ENCODE data around the gene MAML2. TPM values are rescaled to one million over a fixed set of nuclear protein-coding genes. Genes with fewer than 3 reads are reported as not detected.

MAML2 gene
- total RNA-seq, 1 experiment from 2014 or later, result 2.1 TPM

DNA sequence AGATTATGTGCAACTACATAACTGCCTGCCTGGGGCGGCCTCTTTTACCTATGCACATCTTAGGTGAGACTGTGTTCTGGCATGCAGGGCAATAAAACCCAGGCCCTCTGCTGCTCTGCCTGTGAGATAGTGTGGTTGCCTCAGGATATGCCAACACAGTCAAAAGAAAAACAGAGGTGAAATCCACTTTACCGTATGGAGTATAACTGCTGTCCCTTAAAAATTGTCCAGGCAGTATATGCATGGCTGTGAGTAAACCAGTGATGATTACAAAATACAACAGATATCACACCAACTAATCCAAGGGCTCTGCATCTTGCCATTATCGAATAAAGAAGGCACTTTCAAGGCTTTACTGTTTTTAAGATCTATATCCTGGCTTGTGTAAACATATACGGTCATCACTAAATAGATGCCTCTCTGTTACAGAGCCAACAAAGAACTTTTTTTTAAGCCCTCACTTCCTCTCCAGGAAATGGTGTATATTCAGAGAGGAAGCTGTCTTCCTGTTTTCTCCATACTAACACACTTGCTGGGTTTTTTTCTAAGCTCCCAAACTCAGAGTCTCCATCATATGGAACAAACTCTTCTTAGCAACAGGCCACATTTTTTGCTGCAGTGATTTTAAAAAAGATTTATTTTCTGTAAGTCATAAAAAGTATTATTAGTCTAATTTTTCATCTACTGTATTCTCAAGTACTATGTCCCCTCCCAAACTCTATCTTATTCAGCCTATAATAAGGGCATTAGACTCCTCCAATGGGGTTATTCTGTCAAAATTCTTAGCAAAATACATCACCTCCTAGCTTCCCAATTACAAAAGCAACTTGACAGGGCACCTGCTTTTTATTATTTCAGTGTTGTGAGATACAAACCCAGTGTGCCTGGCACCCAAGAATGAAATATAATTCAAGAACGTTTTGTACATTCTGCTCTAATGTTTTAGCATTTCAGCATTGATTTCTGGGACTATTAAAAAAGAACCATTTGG lies 135.2 kb downstream of the MAML2 start:
- in situ Hi-C loops (cut with HindIII; ENCODE audit: low pct_unique_long_range_greater_than_20kb, low sequenced_read_pairs), result no loop called here
- no peak for DNase-seq (ENCODE audit: low read depth)

- in situ Hi-C loops (cut with HindIII; ENCODE audit: low pct_unique_long_range_greater_than_20kb, low sequenced_read_pairs), result no loop called here
These were observed 136.0 kb downstream of the MAML2 start for GRCh38 chr11:96206955-96207354.

GRCh38 chr11:96205460-96205809 lies 137.6 kb downstream of the MAML2 start:
- in situ Hi-C loops (cut with HindIII; ENCODE audit: low pct_unique_long_range_greater_than_20kb, low sequenced_read_pairs), result no loop called here
- DNase-seq (ENCODE audit: low read depth), result no peak

More at GRCh38 chr11:96206955-96207354, 136.0 kb downstream of the MAML2 start:
- DNase-seq (ENCODE audit: low read depth), result no peak

- in situ Hi-C loops (cut with HindIII; ENCODE audit: low pct_unique_long_range_greater_than_20kb, low sequenced_read_pairs), result no loop called here
These were observed 138.1 kb downstream of the MAML2 start for GRCh38 chr11:96204721-96205459.

DNA sequence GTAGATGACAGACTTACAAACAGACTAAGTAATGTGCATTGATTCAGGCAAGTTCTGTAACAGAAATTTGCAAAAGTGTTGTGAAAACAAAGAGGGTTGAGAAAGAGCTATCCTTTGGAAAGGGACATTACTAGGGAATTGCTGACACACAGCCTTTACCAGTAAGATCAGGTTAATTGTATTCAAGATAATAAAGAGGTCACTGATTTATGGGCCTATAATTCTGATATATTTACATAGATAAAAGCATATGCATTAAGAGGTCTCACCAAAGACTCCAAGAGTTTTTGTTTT lies 138.7 kb downstream of the MAML2 start:
- DNase-seq (ENCODE audit: low read depth), result no peak
- in situ Hi-C loops (cut with HindIII; ENCODE audit: low pct_unique_long_range_greater_than_20kb, low sequenced_read_pairs), result no loop called here

More at GRCh38 chr11:96204721-96205459, 138.1 kb downstream of the MAML2 start:
- no peak for DNase-seq (ENCODE audit: low read depth)

DNA sequence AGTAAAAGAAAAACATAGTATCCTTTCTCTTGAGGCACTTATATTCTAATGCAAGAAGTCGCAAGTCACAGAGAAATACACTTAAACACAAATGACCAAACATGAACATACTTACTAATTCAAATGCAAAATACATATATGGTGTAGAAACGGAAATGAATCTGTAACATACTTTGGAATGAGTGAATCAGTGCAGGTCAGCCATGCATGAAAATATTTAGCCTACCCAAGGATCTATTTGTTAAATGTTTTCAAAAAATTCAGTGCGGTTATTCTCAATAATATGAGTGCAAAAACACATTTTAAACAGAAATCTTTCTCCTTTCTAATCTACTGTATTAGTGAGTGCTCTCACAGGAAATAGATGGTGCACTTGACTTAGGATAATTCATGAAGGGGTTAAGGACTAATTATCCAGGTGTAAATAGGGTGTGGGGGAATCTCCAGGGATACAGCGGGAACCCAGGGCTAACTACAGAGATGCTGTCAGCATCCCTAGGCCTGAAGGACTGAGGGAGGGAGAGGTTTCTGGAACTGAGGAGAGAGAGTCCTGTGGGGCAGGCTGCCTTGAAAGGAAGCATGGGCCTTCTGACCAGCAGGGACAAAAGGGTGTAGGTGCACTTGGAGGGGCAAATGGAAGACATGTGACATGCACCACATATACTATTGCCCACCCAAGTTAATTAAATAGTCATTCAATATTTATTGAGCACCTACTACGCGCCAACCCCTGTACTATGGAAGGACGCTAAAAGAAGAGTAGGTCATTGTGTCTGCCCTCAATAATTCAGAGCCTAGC lies 139.2 kb downstream of the MAML2 start:
- no peak for DNase-seq (ENCODE audit: low read depth)
- in situ Hi-C loops (cut with HindIII; ENCODE audit: low pct_unique_long_range_greater_than_20kb, low sequenced_read_pairs), result no loop called here

GRCh38 chr11:96200243-96200642 lies 142.8 kb downstream of the MAML2 start:
- peak; percentile 80 for DNase-seq (ENCODE audit: low read depth)
- in situ Hi-C loops (cut with HindIII; ENCODE audit: low pct_unique_long_range_greater_than_20kb, low sequenced_read_pairs), result no loop called here

DNA sequence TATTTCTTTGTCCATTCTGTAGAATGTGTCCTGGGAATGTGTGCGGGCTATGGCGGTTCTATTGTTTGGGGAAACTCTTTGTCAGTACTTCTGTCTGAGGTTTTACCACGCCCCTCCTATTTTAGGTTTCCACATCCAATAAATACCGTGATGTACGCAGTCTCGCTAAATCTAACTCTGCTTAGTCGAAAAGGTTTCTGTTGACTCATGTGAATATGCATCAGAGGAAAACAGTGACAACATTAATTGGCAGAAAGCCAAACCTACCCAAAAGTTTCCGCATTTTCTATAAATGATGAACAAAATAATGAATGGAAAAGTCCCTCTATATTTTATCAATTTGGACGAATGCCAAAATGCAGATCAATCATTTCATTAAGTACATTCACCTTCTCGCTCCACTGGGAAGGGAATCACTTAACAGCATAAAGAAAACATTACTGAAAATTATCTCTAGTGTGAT lies 143.4 kb downstream of the MAML2 start:
- in situ Hi-C loops (cut with HindIII; ENCODE audit: low pct_unique_long_range_greater_than_20kb, low sequenced_read_pairs), result no loop called here
- peak; percentile 86 for DNase-seq (ENCODE audit: low read depth)

DNA sequence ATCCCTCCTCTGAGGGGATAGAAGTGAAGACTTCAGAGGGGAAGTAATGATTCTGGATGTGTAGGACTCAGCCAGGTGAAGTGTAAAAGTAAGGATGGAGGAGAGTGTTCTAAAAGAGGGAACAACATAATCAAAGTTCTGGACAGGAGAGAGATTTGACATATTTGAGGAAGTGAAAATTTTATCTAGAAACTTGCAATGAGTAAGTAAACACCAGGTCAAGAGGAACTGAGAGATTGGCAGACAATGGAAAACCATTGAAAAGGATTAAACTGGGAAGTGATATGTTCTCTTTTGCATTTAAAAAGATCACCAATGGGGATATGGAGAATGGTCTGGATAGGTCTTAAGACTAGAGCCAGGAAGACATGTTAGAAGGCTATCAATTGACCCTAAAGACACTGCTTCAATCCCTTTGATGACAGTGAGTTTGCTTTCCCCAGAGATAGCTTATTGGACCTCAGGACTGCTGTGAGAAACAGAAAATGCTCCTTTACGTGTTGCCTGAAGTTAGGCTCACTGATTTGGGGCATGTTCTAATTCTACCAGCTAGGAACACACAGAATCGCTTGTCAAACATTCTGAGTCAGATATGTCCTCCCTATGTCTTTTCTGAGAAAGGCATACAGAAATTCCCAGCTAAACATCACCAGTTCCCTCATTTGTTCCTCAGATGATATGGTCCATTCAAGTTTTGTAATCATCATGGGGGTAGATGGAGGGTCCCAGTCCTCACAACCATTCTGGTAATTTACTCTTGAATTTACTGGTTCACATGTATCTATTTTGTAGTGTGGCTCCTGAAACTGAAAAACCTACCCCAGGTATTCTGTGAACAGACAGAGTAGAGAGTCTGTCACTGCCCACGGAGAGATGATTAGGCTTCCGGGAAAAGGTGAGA lies 144.9 kb downstream of the MAML2 start:
- in situ Hi-C loops (cut with HindIII; ENCODE audit: low pct_unique_long_range_greater_than_20kb, low sequenced_read_pairs), result no loop called here
- no peak for DNase-seq (ENCODE audit: low read depth)

DNA sequence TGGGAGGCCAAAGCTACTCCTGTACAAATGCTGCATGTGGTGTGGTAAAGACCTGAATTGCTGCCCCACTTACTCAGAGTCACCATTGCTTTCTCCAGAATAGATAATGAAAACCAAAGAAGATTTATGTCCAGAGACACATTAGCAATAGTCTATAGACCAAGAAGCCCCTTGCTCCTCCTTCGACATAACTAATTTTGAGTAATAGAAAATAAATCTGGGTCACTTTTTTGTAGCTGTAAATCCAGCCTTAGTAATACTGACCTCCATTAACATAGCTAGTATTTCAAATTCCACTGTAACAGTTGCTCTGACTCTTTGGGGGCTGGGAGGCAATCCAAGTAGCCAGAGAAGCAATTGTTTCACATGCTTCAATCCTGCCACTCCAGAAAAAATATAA lies 145.9 kb downstream of the MAML2 start:
- in situ Hi-C loops (cut with HindIII; ENCODE audit: low pct_unique_long_range_greater_than_20kb, low sequenced_read_pairs), result no loop called here
- DNase-seq (ENCODE audit: low read depth), result no peak

- in situ Hi-C loops (cut with HindIII; ENCODE audit: low pct_unique_long_range_greater_than_20kb, low sequenced_read_pairs), result no loop called here
These were observed 146.8 kb downstream of the MAML2 start for GRCh38 chr11:96196181-96196662.

GRCh38 chr11:96195671-96196070 lies 147.3 kb downstream of the MAML2 start:
- DNase-seq (ENCODE audit: low read depth), result no peak
- in situ Hi-C loops (cut with HindIII; ENCODE audit: low pct_unique_long_range_greater_than_20kb, low sequenced_read_pairs), result no loop called here

More at GRCh38 chr11:96196181-96196662, 146.8 kb downstream of the MAML2 start:
- DNase-seq (ENCODE audit: low read depth), result no peak

GRCh38 chr11:96194581-96195374 lies 148.2 kb downstream of the MAML2 start:
- in situ Hi-C loops (cut with HindIII; ENCODE audit: low pct_unique_long_range_greater_than_20kb, low sequenced_read_pairs), result no loop called here
- DNase-seq (ENCODE audit: low read depth), result no peak

GRCh38 chr11:96193745-96194443 lies 149.1 kb downstream of the MAML2 start:
- in situ Hi-C loops (cut with HindIII; ENCODE audit: low pct_unique_long_range_greater_than_20kb, low sequenced_read_pairs), result no loop called here

DNA sequence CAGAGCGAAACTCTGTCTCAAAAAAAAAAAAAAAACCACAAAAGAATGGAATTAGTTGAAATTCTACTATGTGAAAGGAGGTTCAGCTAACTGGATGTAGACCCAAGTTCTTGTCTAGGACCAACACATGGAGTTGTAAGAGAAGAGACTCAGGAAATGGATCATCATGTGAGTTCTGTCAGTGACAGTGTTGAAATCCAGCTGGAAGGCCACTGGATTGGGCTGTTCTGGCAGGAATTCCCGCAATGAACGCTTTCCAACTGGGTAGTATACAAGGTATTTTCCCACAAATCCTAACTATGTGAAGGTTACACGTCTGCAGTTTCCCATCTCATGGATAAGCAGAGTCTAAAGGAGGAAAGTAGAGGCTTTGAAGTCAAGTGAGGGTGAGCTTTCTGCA lies 151.2 kb downstream of the MAML2 start:
- in situ Hi-C loops (cut with HindIII; ENCODE audit: low pct_unique_long_range_greater_than_20kb, low sequenced_read_pairs), result no loop called here
- DNase-seq (ENCODE audit: low read depth), result no peak

More at GRCh38 chr11:96193745-96194443, 149.1 kb downstream of the MAML2 start:
- DNase-seq (ENCODE audit: low read depth), result no peak

- DNase-seq (ENCODE audit: low read depth), result no peak
- in situ Hi-C loops (cut with HindIII; ENCODE audit: low pct_unique_long_range_greater_than_20kb, low sequenced_read_pairs), result no loop called here
These were observed 153.6 kb downstream of the MAML2 start for GRCh38 chr11:96189351-96189750.
